ENCODE data around the gene ANKH. TPM values are rescaled to one million over a fixed set of nuclear protein-coding genes. Genes with fewer than 3 reads are reported as not detected.

The ANKH gene
- total and polyA plus RNA-seq, 4 donors = 9.3 to 57.1 (median 37.4) TPM

DNA sequence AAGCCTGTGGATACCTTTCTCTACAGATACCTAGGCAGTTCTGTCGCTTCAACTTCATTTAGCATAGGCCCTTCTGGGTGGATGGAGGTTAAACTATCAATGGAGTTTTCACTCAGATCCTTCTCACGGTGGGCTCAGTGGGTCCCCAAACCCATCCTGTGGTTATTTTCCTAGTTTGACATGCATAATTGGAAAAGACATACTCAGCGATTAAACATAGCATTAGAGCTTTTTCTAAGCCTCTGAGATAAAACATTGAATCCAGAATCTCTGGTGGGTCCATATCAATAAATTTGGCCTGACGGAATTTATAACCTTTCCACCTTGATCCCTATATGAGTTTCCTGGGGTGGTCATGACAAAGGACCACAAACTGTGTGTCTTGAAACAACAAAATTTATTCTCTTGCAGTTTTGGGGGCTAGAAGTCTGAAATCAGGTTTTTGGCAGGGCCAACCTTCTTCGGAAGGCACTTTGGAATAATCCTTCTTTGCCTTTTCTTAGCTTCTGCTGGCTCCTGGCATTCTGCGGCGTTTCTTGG, 208.8 kb downstream of the ANKH start:
- Histone ChIP-seq H3K27ac (ENCODE audit: low read depth in 1 of 2, low read length in 2 of 2) (no peak overlapping the region), H3K36me3 (ENCODE audit: control insufficient read depth in 4 of 4, insufficient read depth in 3 of 4, low read depth in 1 of 4, low read length in 3 of 4) (no peaks in the 10 kb centered on the region), H3K27me3 (ENCODE audit: control insufficient read depth in 4 of 4, insufficient read depth in 4 of 4, low read length in 3 of 4) (no peaks in the 10 kb centered on the region), H3K4me1 (ENCODE audit: control insufficient read depth in 4 of 4, insufficient read depth in 4 of 4, low read length in 3 of 4) (peaks cover 10 to 46% (median 21%) of the 10 kb centered on the region in 4 donors), H3K9me3 (ENCODE audit: control insufficient read depth in 4 of 4, low read length in 3 of 4) (no peaks in the 10 kb centered on the region), H3K9ac (ENCODE audit: low read depth in 1 of 2, low read length in 2 of 2) (no peak overlapping the region), H3K4me3 (ENCODE audit: low read depth in 1 of 3, low read length in 3 of 3) (no peak overlapping the region)
- TF ChIP-seq RAD21 (IDR thresholded peaks at IDR 0.05) (no peak), EGR1 (IDR thresholded peaks at IDR 0.05; ENCODE audit: low read depth in 2 of 2) (no peak), FOXA2 (IDR thresholded peaks at IDR 0.05) (no peak), HNF4A (conservative IDR thresholded peaks at IDR 0.05) (no peak), JUND (IDR thresholded peaks at IDR 0.05) (no peak), TAF1 (conservative IDR thresholded peaks at IDR 0.05) (no peak), ATF3 (IDR thresholded peaks at IDR 0.05) (no peak)
- TF ChIP-seq, protein P1, sequence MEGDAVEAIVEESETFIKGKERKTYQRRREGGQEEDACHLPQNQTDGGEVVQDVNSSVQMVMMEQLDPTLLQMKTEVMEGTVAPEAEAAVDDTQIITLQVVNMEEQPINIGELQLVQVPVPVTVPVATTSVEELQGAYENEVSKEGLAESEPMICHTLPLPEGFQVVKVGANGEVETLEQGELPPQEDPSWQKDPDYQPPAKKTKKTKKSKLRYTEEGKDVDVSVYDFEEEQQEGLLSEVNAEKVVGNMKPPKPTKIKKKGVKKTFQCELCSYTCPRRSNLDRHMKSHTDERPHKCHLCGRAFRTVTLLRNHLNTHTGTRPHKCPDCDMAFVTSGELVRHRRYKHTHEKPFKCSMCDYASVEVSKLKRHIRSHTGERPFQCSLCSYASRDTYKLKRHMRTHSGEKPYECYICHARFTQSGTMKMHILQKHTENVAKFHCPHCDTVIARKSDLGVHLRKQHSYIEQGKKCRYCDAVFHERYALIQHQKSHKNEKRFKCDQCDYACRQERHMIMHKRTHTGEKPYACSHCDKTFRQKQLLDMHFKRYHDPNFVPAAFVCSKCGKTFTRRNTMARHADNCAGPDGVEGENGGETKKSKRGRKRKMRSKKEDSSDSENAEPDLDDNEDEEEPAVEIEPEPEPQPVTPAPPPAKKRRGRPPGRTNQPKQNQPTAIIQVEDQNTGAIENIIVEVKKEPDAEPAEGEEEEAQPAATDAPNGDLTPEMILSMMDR (IDR thresholded peaks at IDR 0.05; ENCODE audit: low read depth, low read length, missing input control) = no peak
- TF ChIP-seq, protein P2, sequence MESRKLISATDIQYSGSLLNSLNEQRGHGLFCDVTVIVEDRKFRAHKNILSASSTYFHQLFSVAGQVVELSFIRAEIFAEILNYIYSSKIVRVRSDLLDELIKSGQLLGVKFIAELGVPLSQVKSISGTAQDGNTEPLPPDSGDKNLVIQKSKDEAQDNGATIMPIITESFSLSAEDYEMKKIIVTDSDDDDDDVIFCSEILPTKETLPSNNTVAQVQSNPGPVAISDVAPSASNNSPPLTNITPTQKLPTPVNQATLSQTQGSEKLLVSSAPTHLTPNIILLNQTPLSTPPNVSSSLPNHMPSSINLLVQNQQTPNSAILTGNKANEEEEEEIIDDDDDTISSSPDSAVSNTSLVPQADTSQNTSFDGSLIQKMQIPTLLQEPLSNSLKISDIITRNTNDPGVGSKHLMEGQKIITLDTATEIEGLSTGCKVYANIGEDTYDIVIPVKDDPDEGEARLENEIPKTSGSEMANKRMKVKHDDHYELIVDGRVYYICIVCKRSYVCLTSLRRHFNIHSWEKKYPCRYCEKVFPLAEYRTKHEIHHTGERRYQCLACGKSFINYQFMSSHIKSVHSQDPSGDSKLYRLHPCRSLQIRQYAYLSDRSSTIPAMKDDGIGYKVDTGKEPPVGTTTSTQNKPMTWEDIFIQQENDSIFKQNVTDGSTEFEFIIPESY (IDR thresholded peaks at IDR 0.05) = no peak
- 97% methylated on average over 7 of the region's 7 CpGs for WGBS
- DNase-seq (ENCODE audit: low spot score) = no peak

GRCh38 chr5:14660833-14661232, 210.7 kb downstream of the ANKH start:
- TF ChIP-seq MAX (IDR thresholded peaks at IDR 0.05) = no peak
- TF ChIP-seq SP1 (IDR thresholded peaks at IDR 0.05) = no peak
- no peak for TF ChIP-seq YY1 (IDR thresholded peaks at IDR 0.05)
- TF ChIP-seq RAD21 (IDR thresholded peaks at IDR 0.05) = no peak
- TF ChIP-seq RXRA (IDR thresholded peaks at IDR 0.05) = no peak
- TF ChIP-seq, protein P1 (IDR thresholded peaks at IDR 0.05; ENCODE audit: low read depth, low read length, missing input control) = no peak
- no peak for TF ChIP-seq ATF3 (IDR thresholded peaks at IDR 0.05)
- TF ChIP-seq HNF4G (IDR thresholded peaks at IDR 0.05) = no peak
- no peak for TF ChIP-seq FOXA1 (IDR thresholded peaks at IDR 0.05)
- no peak for TF ChIP-seq JUND (IDR thresholded peaks at IDR 0.05)
- TF ChIP-seq TAF1 (conservative IDR thresholded peaks at IDR 0.05) = no peak
- no peak for TF ChIP-seq EGR1 (IDR thresholded peaks at IDR 0.05; ENCODE audit: low read depth in 2 of 2)
- TF ChIP-seq HNF4A (conservative IDR thresholded peaks at IDR 0.05) = no peak
- DNase-seq (ENCODE audit: low spot score) = no peak
- no peaks in the 10 kb centered on the region for H3K36me3 ChIP-seq (ENCODE audit: control insufficient read depth in 4 of 4, insufficient read depth in 3 of 4, low read depth in 1 of 4, low read length in 3 of 4)
- no peaks in the 10 kb centered on the region for H3K27me3 ChIP-seq (ENCODE audit: control insufficient read depth in 4 of 4, insufficient read depth in 4 of 4, low read length in 3 of 4)
- peaks cover 1 to 27% (median 8%) of the 10 kb centered on the region in 4 donors for H3K4me1 ChIP-seq (ENCODE audit: control insufficient read depth in 4 of 4, insufficient read depth in 4 of 4, low read length in 3 of 4)
- H3K9ac ChIP-seq (ENCODE audit: low read depth in 1 of 2, low read length in 2 of 2) = no peak overlapping the region
- H3K9me3 ChIP-seq (ENCODE audit: control insufficient read depth in 4 of 4, low read length in 3 of 4) = no peaks in the 10 kb centered on the region
- no peak overlapping the region for H3K4me3 ChIP-seq (ENCODE audit: low read depth in 1 of 3, low read length in 3 of 3)
- no peak overlapping the region for H3K27ac ChIP-seq (ENCODE audit: low read depth in 1 of 2, low read length in 2 of 2)
- WGBS = 88% methylated on average over 2 of the region's 2 CpGs
